Left renal pelvis (tissue), 4 donors: Measurements from ENCODE around the gene ADH5. TPM values are rescaled to one million over a fixed set of nuclear protein-coding genes. Genes with fewer than 3 reads are reported as not detected.
"Not testable (repeated sequence)": the region's sequence is repeated elsewhere in the genome, so short reads cannot be mapped to it uniquely, and the experiment has no call there.

Experiments
- DNase-seq, 4 donors: peaks; one replicate each; pipeline ENCODE4 v3.0.0-alpha.2; 2013; ENCODE audit warnings: low read depth in 4 of 4, low spot score in 3 of 4
- polyA plus RNA-seq, 4 donors: library from polyadenylated mRNA; unstranded; fragments of 120-200 nt; gene quantifications; one replicate each; pipeline ENCODE4 v1.2.1, GENCODE V29; 2013; ENCODE audit not compliant: insufficient read length in 4 of 4

The ADH5 gene
- polyA plus RNA-seq, 4 donors, result 221 to 274 (median 248) TPM

- DNase-seq, result no peak
Observed at GRCh38 chr4:99038213-99038612, 50.4 kb downstream of the ADH5 start.

GRCh38 chr4:99033956-99034355, 54.6 kb downstream of the ADH5 start:
- DNase-seq, result no peak

GRCh38 chr4:99029852-99030251, 58.7 kb downstream of the ADH5 start:
- no peak for DNase-seq

GRCh38 chr4:99029018-99029735, 59.4 kb downstream of the ADH5 start:
- DNase-seq, result no peak

GRCh38 chr4:99028187-99028586, 60.4 kb downstream of the ADH5 start:
- DNase-seq, result no peak

GRCh38 chr4:99027304-99027703, 61.3 kb downstream of the ADH5 start:
- DNase-seq, result no peak

- DNase-seq, result no peak
Observed at GRCh38 chr4:99025506-99025905, 63.1 kb downstream of the ADH5 start.

- DNase-seq, result no peak
Observed at GRCh38 chr4:99024481-99025275, 63.9 kb downstream of the ADH5 start.

GRCh38 chr4:99023800-99024251, 64.8 kb downstream of the ADH5 start:
- not testable (repeated sequence) for DNase-seq

- DNase-seq, result no peak
Observed at GRCh38 chr4:99022566-99022965, 66.0 kb downstream of the ADH5 start.

GRCh38 chr4:99021386-99021785, 67.2 kb downstream of the ADH5 start:
- no peak for DNase-seq

Other genes with a start within 250 kb of the ADH5 start
- gene EIF4E, start 159.7 kb downstream of the ADH5 start, polyA plus RNA-seq, result 100 to 1,000 TPM in 3 of 4 donors, 10 to 100 TPM in 1; 88.0 to 149 (median 128) TPM
- gene METAP1, start 93.1 kb downstream of the ADH5 start, polyA plus RNA-seq, result 10 to 100 TPM; 36.5 to 81.6 (median 76.0) TPM
- 1 to 10 TPM in 1 of 4 donors, under 1 TPM in 3; 0.17 to 1.1 (median 0.74) TPM for gene ADH4, start 55.5 kb upstream of the ADH5 start, polyA plus RNA-seq
- gene ADH6, start 130.5 kb upstream of the ADH5 start, polyA plus RNA-seq, result 10 to 100 TPM in 3 of 4 donors, 1 to 10 TPM in 1; 3.5 to 33.4 (median 21.7) TPM
- gene ADH1A, start 202.2 kb upstream of the ADH5 start, polyA plus RNA-seq, result 1 to 10 TPM in 2 of 4 donors, under 1 TPM in 2; 0.56 to 4.4 (median 0.90) TPM
- 10 to 100 TPM; 12.1 to 30.0 (median 24.3) TPM for gene ADH1B, start 232.6 kb upstream of the ADH5 start, polyA plus RNA-seq